ENCODE results near the gene LRMDA.
A peak's percentile ranks its signal among the peaks of the same experiment; 100 is the strongest.

LRMDA gene

GRCh38 chr10:75611172-75611992 lies 180.0 kb downstream of the LRMDA start:
- TF ChIP-seq CTCF (IDR thresholded peaks at IDR 0.05): no peak
- peak overlapping the region in 1 of 2 donors; percentile 67 for H3K27ac ChIP-seq
- DNase-seq (ENCODE audit: low spot score): no peak
- no peak overlapping the region for H3K4me3 ChIP-seq

GRCh38 chr10:75611993-75612372 lies 180.6 kb downstream of the LRMDA start:
- H3K27ac ChIP-seq: peak overlapping the region in 1 of 2 donors; percentile 67
- TF ChIP-seq CTCF (IDR thresholded peaks at IDR 0.05): no peak
- no peak for DNase-seq (ENCODE audit: low spot score)
- H3K4me3 ChIP-seq: no peak overlapping the region

- no peak overlapping the region for H3K4me3 ChIP-seq
- no peak for DNase-seq (ENCODE audit: low spot score)
- peak overlapping the region in 1 of 2 donors; percentile 20 for H3K27ac ChIP-seq
- TF ChIP-seq CTCF (IDR thresholded peaks at IDR 0.05): no peak
Observed at GRCh38 chr10:75612904-75613684, 181.7 kb downstream of the LRMDA start.

- TF ChIP-seq CTCF (IDR thresholded peaks at IDR 0.05): no peak
- no peak overlapping the region for H3K4me3 ChIP-seq
- H3K27ac ChIP-seq: peak overlapping the region in 1 of 2 donors; percentile 20
- no peak for DNase-seq (ENCODE audit: low spot score)
Observed at GRCh38 chr10:75613685-75614504, 182.5 kb downstream of the LRMDA start.

GRCh38 chr10:75616076-75616475 lies 184.7 kb downstream of the LRMDA start:
- no peak for TF ChIP-seq CTCF (IDR thresholded peaks at IDR 0.05)
- H3K27ac ChIP-seq: no peak overlapping the region
- no peak for DNase-seq (ENCODE audit: low spot score)
- H3K4me3 ChIP-seq: no peak overlapping the region

- no peak overlapping the region for H3K27ac ChIP-seq
- no peak for DNase-seq (ENCODE audit: low spot score)
- no peak overlapping the region for H3K4me3 ChIP-seq
- TF ChIP-seq CTCF (IDR thresholded peaks at IDR 0.05): no peak
Observed at GRCh38 chr10:75616874-75617478, 185.6 kb downstream of the LRMDA start.

All from coronary artery (tissue), 2 donors.